Esophagus (tissue), 2 donors: Measurements from ENCODE around the gene RABL3. TPM values are rescaled to one million over a fixed set of nuclear protein-coding genes. Genes with fewer than 3 reads are reported as not detected.
"Not testable (repeated sequence)": the region's sequence is repeated elsewhere in the genome, so short reads cannot be mapped to it uniquely, and the experiment has no call there.

Experiments used
- H3K27ac ChIP-seq, 2 donors: one replicate each; pipeline ENCODE4 v1.5.1; 2013; ENCODE audit warnings: low read depth in 2 of 2, mild to moderate bottlenecking in 2 of 2, inconsistent platforms in 1 of 2, low read length in 1 of 2, moderate library complexity in 1 of 2
- H3K27me3 ChIP-seq, 2 donors: one replicate each; pipeline ENCODE4 v1.6.1; 2013; ENCODE audit warnings: low read length in 2 of 2, control low read depth in 1 of 2, mild to moderate bottlenecking in 1 of 2; ENCODE audit not compliant: insufficient read depth in 2 of 2, control insufficient read depth in 1 of 2
- H3K36me3 ChIP-seq, 2 donors: one replicate each; pipeline ENCODE4 v1.6.1; 2013; ENCODE audit warnings: low read length in 1 of 2; ENCODE audit not compliant: control insufficient read depth in 2 of 2, insufficient read depth in 2 of 2
- H3K4me1 ChIP-seq, 2 donors: one replicate each; pipeline ENCODE4 v1.6.1; 2013; ENCODE audit warnings: low read length in 1 of 2; ENCODE audit not compliant: control insufficient read depth in 2 of 2, insufficient read depth in 2 of 2
- H3K4me3 ChIP-seq, 2 donors: one replicate each; pipeline ENCODE4 v1.5.1; 2013; ENCODE audit warnings: low read length in 2 of 2, mild to moderate bottlenecking in 2 of 2, low read depth in 1 of 2, moderate library complexity in 1 of 2
- H3K9me3 ChIP-seq, 2 donors: one replicate each; pipeline ENCODE4 v1.6.1; 2013; ENCODE audit warnings: mild to moderate bottlenecking in 2 of 2, low read depth in 1 of 2, low read length in 1 of 2, moderate library complexity in 1 of 2; ENCODE audit not compliant: control insufficient read depth in 2 of 2, insufficient read depth in 1 of 2
- WGBS, 2 donors: extraction: QIAGEN DNeasy Blood & Tissue Kit; methylation state at CpG; one replicate each; pipeline ENCODE4 v1.1.7; 2013; 5-methylcytosine and 5-hydroxymethylcytosine counted together
- polyA plus RNA-seq, 2 donors: library from polyadenylated mRNA; stranded (reverse); fragments of 200-250 nt; gene quantifications; one replicate each; pipeline ENCODE4 v1.2.3, GENCODE V29; 2013
- donor health status: healthy with polysubstance abuse.
- donor health status: Bipolar disorder and iron deficiency.

The RABL3 gene, protein sequence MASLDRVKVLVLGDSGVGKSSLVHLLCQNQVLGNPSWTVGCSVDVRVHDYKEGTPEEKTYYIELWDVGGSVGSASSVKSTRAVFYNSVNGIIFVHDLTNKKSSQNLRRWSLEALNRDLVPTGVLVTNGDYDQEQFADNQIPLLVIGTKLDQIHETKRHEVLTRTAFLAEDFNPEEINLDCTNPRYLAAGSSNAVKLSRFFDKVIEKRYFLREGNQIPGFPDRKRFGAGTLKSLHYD
- 1 to 10 TPM; 2.8 to 8.2 TPM for polyA plus RNA-seq

DNA sequence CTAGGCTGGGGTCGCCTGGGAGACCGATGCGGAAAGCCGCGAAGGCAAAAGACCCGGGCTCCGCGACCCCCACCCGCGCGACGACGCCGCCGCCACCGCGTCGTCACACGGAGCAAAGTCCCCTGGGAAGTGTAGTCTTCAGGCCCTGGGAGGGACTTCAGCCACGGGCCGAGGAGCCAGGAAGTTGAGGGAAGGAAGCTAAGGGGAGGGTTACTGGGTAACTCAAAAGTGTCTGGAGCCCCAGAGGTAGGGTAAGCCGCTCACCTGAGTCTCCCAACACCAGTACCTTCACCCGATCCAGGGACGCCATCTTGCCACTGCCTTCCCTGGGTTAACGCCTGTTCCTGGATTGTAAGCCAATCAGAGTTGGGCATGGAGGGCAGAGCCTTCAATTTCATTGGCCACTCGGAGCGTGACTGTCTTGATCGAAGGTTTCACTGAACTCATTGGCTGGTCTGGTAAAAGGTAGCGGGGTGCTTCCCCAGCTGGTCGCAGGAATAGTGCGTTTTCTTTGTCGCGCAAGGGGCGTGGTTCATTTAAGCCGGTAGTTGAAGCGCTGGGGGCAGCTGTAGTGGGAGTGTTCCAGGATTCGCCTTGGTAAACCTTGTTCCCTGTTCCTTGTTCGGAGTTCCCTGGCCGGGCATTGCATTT lies at the start of gene RABL3, which contains the start of gene GTF2E1:
Gene RABL3, minus strand, starts transcription at position 319 of the 651 bp plus-strand sequence. Its CDS starts 9 bp downstream, at position 310.
Gene GTF2E1, plus strand, starts transcription at position 547 of the 651 bp plus-strand sequence. CDS start 7,809 bp downstream, outside the sequence.
- Histone ChIP-seq H3K4me3 (peak within 1 kb of the TSS; percentile 89 to 100), H3K27ac (peak within 1 kb of the TSS; percentile 97 to 100), H3K36me3 (no peaks in the 10 kb centered on the region), H3K4me1 (peaks cover 3 to 5% of the 10 kb centered on the region in 2 donors), H3K9me3 (no peaks in the 10 kb centered on the region), H3K27me3 (no peaks in the 10 kb centered on the region)
- 0 to 1% methylated on average over 39 of the region's 39 CpGs for WGBS, 2 donors

DNA sequence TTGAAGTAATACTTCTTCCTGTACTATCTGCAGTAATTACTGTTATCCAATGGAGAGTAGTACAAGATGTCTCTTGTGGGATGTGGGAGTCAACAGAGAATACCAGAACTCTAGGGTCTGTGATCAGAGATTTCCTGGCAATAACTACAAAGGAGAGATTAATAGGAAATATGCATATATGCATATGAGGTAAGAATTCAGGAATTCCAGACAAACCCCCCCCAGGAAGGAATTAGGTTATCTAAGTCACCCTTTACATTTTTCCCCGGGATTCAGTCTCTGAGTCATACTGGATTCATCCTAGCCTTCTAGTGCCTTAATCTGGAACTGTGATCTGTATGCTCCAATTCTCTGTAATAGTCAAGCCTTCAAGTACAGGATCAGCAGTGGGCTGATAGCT lies 49.6 kb upstream of the RABL3 start:
- H3K9me3 ChIP-seq = no peaks in the 10 kb centered on the region
- 56 to 69% methylated on average over 1 of the region's 1 CpG for WGBS, 2 donors
- H3K27ac ChIP-seq = no peak overlapping the region
- H3K27me3 ChIP-seq = no peaks in the 10 kb centered on the region
- H3K36me3 ChIP-seq = no peaks in the 10 kb centered on the region
- no peak overlapping the region for H3K4me3 ChIP-seq
- H3K4me1 ChIP-seq = no peaks in the 10 kb centered on the region

DNA sequence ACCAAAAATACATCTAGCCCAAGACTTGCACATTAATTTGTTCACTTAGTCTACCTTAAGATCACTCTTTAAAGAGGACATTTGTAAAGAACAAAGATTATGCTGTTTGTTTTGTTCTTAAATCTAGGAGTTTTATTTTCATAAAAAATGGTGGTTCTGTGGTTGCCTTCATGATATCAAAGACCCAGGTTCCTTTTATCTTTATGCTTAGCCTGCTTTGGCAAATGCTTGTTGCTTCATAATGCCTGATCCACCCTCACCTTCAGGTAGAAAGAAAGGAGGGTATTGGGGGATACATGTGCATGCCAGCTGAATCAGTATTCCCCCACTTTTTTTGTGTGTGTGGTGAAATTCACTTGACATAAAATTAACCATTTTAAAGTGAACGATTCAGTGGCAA lies 48.7 kb upstream of the RABL3 start:
- Histone ChIP-seq H3K4me3 (no peak overlapping the region), H3K36me3 (no peaks in the 10 kb centered on the region), H3K27ac (no peak overlapping the region), H3K9me3 (no peaks in the 10 kb centered on the region), H3K4me1 (no peaks in the 10 kb centered on the region), H3K27me3 (no peaks in the 10 kb centered on the region)
- 87 to 90% methylated on average over 1 of the region's 1 CpG for WGBS, 2 donors

DNA sequence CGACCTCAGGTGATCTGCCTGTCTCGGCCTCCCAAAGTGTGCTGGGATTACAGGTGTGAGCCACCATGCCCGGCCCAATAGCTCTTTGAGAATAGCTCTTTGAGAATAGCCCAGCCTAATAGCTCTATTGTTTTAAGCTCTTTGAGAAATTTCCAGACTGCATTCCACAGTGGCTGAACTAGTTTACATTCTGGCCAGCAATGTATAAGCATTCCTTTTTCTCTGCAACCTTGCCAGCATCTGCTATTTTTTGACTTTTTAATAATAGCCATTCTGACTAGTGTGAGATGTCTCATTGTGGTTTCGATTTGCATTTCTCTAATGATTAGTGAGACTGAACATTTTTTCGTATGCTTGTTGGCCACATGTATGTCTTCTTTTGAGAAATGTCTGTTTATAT lies 43.5 kb upstream of the RABL3 start:
- WGBS, 2 donors = 54 to 71% methylated on average over 5 of the region's 5 CpGs
- not testable (repeated sequence) for H3K27me3 ChIP-seq, H3K4me1 ChIP-seq, H3K36me3 ChIP-seq, H3K9me3 ChIP-seq, H3K27ac ChIP-seq, H3K4me3 ChIP-seq

DNA sequence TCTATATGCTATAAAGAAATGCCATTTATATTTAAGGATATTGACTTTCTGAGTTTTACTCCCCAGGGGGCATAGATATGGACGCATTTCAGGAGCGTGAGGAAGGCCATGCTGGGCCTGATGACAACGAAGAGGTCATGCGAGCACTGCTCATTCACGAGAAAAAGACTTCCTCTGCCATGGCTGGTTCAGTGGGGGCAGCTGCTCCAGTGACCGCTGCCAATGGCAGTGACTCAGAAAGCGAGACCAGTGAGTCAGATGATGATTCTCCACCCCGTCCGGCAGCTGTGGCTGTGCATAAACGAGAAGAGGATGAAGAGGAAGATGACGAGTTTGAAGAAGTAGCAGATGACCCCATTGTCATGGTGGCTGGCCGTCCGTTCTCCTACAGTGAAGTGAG lies 38.7 kb upstream of the RABL3 start:
- Histone ChIP-seq H3K4me3 (no peak overlapping the region), H3K27ac (no peak overlapping the region), H3K9me3 (no peaks in the 10 kb centered on the region), H3K27me3 (no peaks in the 10 kb centered on the region), H3K4me1 (peaks cover 0 to 4% of the 10 kb centered on the region in 2 donors), H3K36me3 (peaks cover 4 to 7% of the 10 kb centered on the region in 2 donors)
- WGBS, 2 donors = 84 to 93% methylated on average over 13 of the region's 13 CpGs

DNA sequence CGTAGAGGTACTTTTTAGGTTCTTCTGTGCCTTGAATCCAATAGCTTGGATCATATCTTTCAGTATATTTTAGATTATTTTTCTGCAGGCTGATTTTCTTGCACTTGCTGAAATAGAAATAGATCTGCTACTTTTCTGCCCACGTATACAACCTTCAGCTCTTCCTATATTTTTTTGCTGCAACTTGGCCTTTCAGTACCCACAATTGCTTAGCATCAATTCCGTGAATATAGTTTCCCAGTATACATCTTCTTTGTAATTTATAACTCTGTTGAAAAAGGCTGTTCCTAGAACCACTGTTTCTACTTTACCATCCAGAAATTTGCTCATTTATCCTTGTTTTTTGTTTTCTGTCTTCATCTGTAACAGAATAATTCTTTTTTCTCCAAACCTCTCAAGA lies 36.5 kb upstream of the RABL3 start:
- Histone ChIP-seq H3K4me3 (no peak overlapping the region), H3K27me3 (no peaks in the 10 kb centered on the region), H3K4me1 (peaks cover 0 to 4% of the 10 kb centered on the region in 2 donors), H3K27ac (no peak overlapping the region), H3K36me3 (peaks cover 4 to 7% of the 10 kb centered on the region in 2 donors), H3K9me3 (no peaks in the 10 kb centered on the region)
- WGBS, 2 donors = 93 to 96% methylated on average over 3 of the region's 3 CpGs

DNA sequence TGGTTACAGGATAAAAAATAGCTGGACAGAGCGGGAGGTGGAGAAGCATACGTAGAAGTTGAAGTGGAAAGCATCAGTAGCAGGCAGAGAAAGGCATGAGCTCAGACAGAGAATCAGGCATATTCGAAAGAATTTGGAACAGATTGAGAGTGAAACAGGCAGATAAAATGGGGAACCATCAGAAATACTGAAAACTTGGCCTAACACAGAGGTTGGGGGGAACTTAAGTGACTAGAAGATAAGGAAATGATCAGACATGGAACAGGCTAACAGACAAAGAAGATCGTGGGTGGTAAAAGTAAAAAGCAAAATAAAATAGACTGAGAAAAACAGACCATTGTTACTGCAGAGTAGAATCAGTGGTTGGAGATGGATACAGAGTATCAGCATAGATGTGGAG lies 33.1 kb upstream of the RABL3 start:
- Histone ChIP-seq H3K27me3 (no peaks in the 10 kb centered on the region), H3K9me3 (no peaks in the 10 kb centered on the region), H3K4me3 (no peak overlapping the region), H3K4me1 (no peaks in the 10 kb centered on the region), H3K36me3 (peaks cover 0 to 3% of the 10 kb centered on the region in 2 donors), H3K27ac (no peak overlapping the region)
- 95 to 96% methylated on average over 4 of the region's 4 CpGs for WGBS, 2 donors

DNA sequence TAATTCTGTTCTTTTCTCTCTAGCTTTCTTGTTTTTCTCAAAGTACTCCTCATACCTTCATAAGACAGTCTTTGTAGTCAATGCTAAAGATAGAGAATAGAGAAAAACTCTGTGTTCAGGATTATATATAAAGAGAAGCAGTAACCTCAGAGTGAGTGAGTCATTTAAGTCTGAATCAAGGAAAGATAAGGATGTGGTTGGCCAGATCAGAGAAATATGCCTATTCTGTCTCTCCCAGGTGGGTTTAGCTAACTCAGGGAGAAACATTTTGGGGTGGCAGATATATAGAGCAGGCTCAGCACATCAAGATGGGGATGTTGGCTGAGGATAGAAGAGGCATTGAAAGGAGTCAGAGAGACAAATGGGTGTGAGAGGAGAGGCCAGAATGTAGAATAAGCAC lies 31.6 kb upstream of the RABL3 start:
- Histone ChIP-seq H3K27me3 (no peaks in the 10 kb centered on the region), H3K9me3 (no peaks in the 10 kb centered on the region), H3K4me3 (no peak overlapping the region), H3K4me1 (no peaks in the 10 kb centered on the region), H3K27ac (no peak overlapping the region), H3K36me3 (peaks cover 0 to 3% of the 10 kb centered on the region in 2 donors)

DNA sequence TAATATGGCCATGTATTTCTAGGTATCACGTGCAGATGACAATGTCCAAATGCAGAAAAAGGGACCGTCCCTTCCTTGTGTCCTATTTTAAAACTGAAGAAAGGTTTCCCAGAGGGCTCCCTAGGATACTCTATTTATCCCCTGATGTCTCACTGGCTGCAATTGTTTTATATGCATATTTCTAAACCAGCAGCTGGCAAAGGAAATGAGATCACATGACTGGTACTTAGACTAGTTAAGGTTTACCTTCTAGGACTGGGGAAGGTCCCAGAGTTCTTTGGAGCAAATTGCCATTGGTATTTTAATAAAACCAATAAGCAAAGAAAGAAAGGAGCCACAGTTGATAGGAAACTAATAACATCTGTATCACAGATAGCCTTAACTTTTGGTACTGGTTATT lies 29.8 kb upstream of the RABL3 start:
- H3K27ac ChIP-seq = no peak overlapping the region
- no peak overlapping the region for H3K4me3 ChIP-seq
- no peaks in the 10 kb centered on the region for H3K4me1 ChIP-seq
- peaks cover 0 to 3% of the 10 kb centered on the region in 2 donors for H3K36me3 ChIP-seq
- H3K27me3 ChIP-seq = no peaks in the 10 kb centered on the region
- 72 to 81% methylated on average over 2 of the region's 2 CpGs for WGBS, 2 donors
- no peaks in the 10 kb centered on the region for H3K9me3 ChIP-seq

DNA sequence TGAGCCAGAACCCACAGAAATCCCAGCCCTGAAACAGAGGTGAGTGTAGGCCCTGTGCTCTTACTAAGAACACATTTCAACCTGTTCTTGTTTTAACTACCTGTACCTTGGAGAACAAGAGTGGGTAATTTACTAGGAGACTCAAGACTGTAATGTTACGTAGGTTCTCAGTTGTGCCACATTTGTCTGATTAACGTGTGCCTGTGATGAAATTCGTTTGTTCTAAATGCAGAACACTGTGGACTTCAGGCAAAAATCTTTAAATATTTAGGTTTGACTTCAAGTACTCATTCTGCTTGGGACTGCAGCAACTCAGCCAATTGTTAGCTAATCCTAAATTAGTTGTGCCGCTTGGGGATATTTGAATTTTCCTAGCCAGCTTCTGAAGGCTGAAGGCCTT lies 28.6 kb upstream of the RABL3 start:
- Histone ChIP-seq H3K4me3 (no peak overlapping the region), H3K27ac (no peak overlapping the region), H3K9me3 (no peaks in the 10 kb centered on the region), H3K4me1 (no peaks in the 10 kb centered on the region), H3K36me3 (peaks cover 0 to 3% of the 10 kb centered on the region in 2 donors), H3K27me3 (no peaks in the 10 kb centered on the region)
- WGBS, 2 donors = 85% methylated on average over 4 of the region's 4 CpGs
